ENCODE measurements around the gene PIK3R5.

The PIK3R5 gene

GRCh38 chr17:8855477-8856204 is 109.9 kb downstream of the PIK3R5 start:
- DNase-seq: no peak

- DNase-seq: no peak
These were observed 113.9 kb downstream of the PIK3R5 start for GRCh38 chr17:8851600-8851999.

GRCh38 chr17:8849311-8850041 is 116.0 kb downstream of the PIK3R5 start:
- no peak for DNase-seq

- no peak for DNase-seq
These were observed 117.6 kb downstream of the PIK3R5 start for GRCh38 chr17:8847891-8848290.

DNA sequence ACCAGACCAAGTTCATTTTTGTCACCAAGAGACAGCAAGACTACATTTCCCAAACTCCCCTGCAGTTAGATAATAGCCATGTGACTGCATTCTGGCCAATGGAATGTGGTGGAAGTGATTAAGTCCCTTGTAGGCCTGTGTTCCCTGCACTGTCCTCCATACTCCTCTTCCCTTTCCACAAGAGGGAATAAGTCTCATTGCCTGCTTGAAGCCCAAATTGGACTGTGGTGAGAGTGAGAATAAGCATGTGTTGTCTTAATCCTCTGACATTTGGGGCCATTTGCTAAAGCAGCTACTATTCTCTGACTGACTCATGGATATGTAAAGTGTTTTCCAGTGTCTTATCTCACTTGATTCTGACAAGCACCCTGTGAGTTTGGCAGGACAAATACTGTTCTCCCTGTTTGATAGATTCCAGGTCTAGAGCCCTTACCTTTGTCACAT is 118.7 kb downstream of the PIK3R5 start:
- no peak for DNase-seq

GRCh38 chr17:8844229-8845218 is 121.0 kb downstream of the PIK3R5 start:
- DNase-seq: no peak

DNA sequence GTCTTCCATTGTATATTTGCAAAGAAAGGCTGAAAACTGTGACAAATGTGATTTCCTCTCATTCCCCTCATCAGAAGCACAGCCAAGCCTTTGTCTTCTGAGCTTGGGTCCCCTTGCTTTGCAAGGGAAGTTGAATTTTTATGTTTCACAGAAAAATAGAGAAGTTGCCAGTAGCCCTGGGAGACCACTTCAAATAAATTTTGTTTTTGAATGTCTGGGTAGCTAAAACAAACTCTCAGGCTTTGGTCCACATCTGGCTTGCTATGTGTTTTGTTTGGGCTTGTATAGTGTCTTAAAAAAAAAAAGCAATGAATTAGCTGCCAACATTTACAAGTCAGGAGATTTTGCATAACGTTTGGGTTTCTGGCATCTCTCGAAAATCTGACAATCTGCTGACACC is 122.2 kb downstream of the PIK3R5 start:
- DNase-seq: no peak

- DNase-seq: no peak
These were observed 123.7 kb downstream of the PIK3R5 start for GRCh38 chr17:8841844-8842243.

DNA sequence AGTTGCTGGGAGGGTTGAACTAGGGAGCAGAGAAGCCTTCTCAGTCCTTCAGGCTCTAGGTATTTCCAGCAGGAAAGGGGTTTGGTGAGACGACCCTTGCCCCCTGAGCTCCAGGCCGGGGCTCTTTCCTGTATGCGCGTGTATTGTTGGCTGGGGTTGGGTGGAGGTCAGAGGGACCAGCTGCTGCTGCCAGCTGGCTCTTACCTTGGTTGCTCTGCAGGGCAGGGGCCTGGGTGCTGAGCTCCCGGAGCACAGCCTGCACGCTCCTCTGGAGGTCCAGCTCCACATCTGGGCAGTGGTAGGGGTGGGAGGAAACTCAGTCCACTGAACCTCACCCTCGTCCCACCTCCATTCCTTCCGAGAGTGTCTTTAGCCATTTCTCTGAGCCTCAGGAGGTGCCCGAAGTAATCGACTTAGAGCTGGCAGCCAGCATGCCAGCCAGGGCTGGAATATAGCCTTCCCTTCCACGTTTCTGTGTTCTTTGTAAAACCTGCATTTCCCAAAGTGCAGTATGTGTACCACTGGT is 126.0 kb downstream of the PIK3R5 start:
- no peak for DNase-seq

DNA sequence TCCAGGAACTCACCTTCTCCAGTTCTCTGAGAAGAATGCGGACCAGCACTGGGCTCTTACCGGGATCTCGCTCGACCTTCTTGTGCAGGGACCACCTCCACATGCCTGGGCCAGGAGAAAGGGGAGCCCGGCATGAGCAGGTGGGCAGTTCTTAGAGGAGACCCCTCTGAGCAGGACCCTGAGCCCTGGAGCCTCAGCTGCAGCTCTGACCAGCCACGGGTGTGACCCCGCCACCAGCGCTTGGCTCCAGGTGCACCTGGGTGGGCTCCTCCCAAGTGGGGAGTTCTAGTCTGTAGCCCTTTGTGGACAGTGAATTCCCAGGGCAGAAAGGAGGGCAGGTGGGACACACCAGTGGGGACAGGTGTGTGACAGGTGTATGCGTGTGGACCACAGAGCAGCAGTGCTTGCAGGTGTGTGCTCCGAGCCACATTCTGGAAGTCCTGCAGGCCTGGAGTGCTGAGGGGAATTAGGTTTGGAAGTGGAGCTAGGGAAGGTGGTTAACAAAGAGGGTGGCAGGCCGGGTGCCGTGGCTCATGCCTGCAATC is 126.9 kb downstream of the PIK3R5 start:
- no peak for DNase-seq

DNA sequence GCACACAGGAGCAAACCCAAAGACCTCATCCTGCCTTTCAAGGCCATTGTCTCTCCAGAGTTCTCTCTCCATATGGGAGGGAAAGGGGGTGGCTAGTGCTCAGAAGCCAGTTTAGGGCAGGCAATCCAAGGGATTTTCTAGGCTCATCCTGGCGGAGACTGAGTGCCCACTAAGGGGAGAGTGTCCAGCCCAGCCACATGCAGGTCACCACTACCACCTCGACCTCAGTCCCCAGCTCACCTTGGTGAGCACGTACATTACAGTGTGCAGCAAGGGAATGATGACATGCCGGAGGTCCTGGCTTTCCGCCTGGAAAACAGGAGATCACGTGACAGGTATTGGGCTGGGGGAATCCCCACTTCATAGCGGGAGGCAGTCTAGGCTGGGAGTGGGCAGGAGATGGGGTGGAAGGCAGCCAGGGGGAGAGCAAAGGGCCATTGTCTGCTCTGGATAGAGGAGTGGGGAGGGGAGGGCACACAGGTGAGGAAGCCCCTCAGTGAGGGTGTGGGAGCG is 127.9 kb downstream of the PIK3R5 start:
- DNase-seq: no peak

- no peak for DNase-seq
These were observed 128.5 kb downstream of the PIK3R5 start for GRCh38 chr17:8836821-8837562.

DNA sequence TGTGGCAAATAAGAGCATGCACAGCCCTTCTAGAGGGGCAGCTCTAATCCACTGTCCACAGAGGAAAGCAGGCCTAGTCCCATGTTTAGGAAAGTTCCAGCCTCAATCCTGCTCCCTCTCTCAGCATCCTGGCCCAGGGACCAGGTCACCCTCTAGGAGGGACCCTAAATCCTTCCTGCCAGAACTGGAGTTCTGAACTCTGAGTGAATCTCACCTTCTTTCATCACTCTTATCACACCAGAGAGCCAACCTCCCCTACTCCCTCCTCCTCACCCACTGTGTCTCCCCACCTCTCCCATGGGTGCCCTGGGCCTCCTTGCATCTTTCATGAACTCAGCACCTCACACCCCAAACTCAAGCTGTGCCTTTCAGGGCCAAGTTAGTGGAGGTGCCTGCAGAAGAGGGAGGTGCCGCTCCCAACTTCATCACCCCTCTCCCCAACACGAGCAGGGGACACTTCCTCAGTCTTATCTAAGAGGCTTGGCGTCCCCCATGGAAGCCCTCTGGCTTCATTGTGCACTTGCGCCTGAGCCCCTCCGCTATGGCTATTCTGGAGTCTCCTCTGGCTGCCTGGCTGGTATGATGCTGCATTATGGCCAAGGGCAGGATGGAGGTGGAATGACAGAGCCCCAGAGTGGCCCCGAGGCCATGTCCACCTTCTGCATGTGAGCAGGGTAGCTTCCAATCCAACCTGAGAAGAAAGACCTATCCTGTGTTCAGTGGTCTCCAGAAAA is 129.7 kb downstream of the PIK3R5 start:
- no peak for DNase-seq

DNA sequence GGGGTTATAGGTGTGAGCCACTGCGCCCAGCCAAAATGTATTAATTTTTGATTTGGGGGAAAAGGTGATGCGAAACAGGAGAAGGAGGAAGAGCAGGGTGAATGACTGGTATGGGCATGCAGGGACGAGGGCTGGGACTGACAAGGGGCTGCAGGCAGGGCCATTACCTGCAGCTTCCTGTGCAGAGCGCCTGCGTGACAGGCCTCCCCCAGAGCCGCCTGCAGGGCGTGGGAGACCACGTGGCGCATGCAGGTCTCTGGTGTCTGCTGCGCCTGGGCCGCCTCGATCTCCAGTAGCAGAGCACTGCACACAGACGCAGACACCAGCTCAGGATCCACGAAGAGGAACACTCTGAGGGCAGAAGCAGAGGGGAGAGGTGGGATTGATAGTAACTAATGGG is 130.4 kb downstream of the PIK3R5 start:
- no peak for DNase-seq

- no peak for DNase-seq
These were observed 132.7 kb downstream of the PIK3R5 start for GRCh38 chr17:8832711-8833352.

GRCh38 chr17:8831234-8831849 is 134.2 kb downstream of the PIK3R5 start:
- no peak for DNase-seq

GRCh38 chr17:8830141-8830540 is 135.4 kb downstream of the PIK3R5 start:
- no peak for DNase-seq

- DNase-seq: no peak
These were observed 136.2 kb downstream of the PIK3R5 start for GRCh38 chr17:8829036-8829941.
